CD8-positive, alpha-beta memory T cell (primary cell): ENCODE data around the gene CIITA. TPM values are rescaled to one million over a fixed set of nuclear protein-coding genes. Genes with fewer than 3 reads are reported as not detected.
A peak's percentile ranks its signal among the peaks of the same experiment; 100 is the strongest.

Source experiments
- CTCF ChIA-PET: fragments of 350-600 bp; sonication (Branson Sonifier 250); formaldehyde crosslinking; loops from one replicate; lab custom pipeline; 2021; ENCODE audit warnings: antibody characterized with exemption; lab: Charles Lee
- POLR2A ChIA-PET: fragments of 350-600 bp; sonication (Branson Sonifier 250); formaldehyde crosslinking; loops from one replicate; lab custom pipeline; 2021; ENCODE audit warnings: antibody characterized with exemption; lab: Charles Lee
- DNase-seq, 5 donors: peaks; one replicate each; pipeline versions ENCODE4 v3.0.0 to v3.0.0-alpha.2; 2020 to 2022; ENCODE audit warnings: mixed read lengths in 1 of 5
- H3K27ac ChIP-seq: one replicate; pipeline ENCODE4 v1.7.0; 2013; ENCODE audit warnings: low read depth, mild to moderate bottlenecking, low read length, moderate library complexity
- H3K27me3 ChIP-seq: 2 replicates; pipeline ENCODE4 v1.7.0; 2013; ENCODE audit warnings: low read length, mild to moderate bottlenecking; ENCODE audit not compliant: insufficient read depth, poor library complexity, severe bottlenecking
- H3K36me3 ChIP-seq: 2 replicates; pipeline ENCODE4 v1.7.0; 2013; ENCODE audit warnings: mild to moderate bottlenecking, low read length, moderate library complexity; ENCODE audit not compliant: insufficient read depth
- H3K4me1 ChIP-seq: 2 replicates; pipeline ENCODE4 v1.7.0; 2013; ENCODE audit warnings: mild to moderate bottlenecking, low read length, moderate library complexity; ENCODE audit not compliant: insufficient read depth
- H3K4me3 ChIP-seq: 2 replicates; pipeline ENCODE4 v1.7.0; 2013; ENCODE audit warnings: mild to moderate bottlenecking, low read length
- H3K9me3 ChIP-seq: 2 replicates; pipeline ENCODE4 v1.7.0; 2013; ENCODE audit warnings: mild to moderate bottlenecking, low read length
- H3K27ac Mint-ChIP-seq, 8 donors: one replicate each; pipeline ENCODE4 v1.8.0; 2020 to 2021; ENCODE audit warnings: mixed read lengths in 8 of 8, mild to moderate bottlenecking in 6 of 8, inconsistent platforms in 3 of 8, moderate library complexity in 3 of 8
- H3K27me3 Mint-ChIP-seq, 2 donors: one replicate each; pipeline ENCODE4 v1.8.0; 2020 to 2021; ENCODE audit warnings: mixed read lengths in 2 of 2, mild to moderate bottlenecking in 1 of 2, moderate library complexity in 1 of 2
- H3K36me3 Mint-ChIP-seq, 3 donors: one replicate each; pipeline ENCODE4 v1.8.0; 2020 to 2021; ENCODE audit warnings: mixed read lengths in 3 of 3, inconsistent platforms in 1 of 3, mild to moderate bottlenecking in 1 of 3
- H3K4me1 Mint-ChIP-seq, 3 donors: one replicate each; pipeline ENCODE4 v1.8.0; 2020 to 2021; ENCODE audit warnings: mixed read lengths in 3 of 3, inconsistent platforms in 1 of 3, mild to moderate bottlenecking in 1 of 3
- H3K4me3 Mint-ChIP-seq, 7 donors: one replicate each; pipeline ENCODE4 v1.8.0; 2020 to 2021; ENCODE audit warnings: mixed read lengths in 7 of 7, mild to moderate bottlenecking in 6 of 7, moderate library complexity in 4 of 7, inconsistent platforms in 2 of 7
- H3K9me3 Mint-ChIP-seq, 5 donors: one replicate each; pipeline ENCODE4 v1.8.0; 2020 to 2022; ENCODE audit warnings: mixed read lengths in 5 of 5, mild to moderate bottlenecking in 3 of 5, moderate library complexity in 2 of 5, inconsistent platforms in 1 of 5
- polyA plus RNA-seq: library from polyadenylated mRNA; unstranded; fragments of 300-500 nt; fragmentation: Illumina TruSeq; gene quantifications from one replicate; pipeline ENCODE4 v1.2.3, GENCODE V29; 2021
- total RNA-seq, 2 experiments: library from RNA; stranded (reverse); gene quantifications; one replicate each; pipeline ENCODE4 v1.2.3, GENCODE V29; 2021

Gene CIITA
- total and polyA plus RNA-seq, 3 experiments from 2014 or later = 2.8 to 11.9 (median 11.9) TPM

DNA sequence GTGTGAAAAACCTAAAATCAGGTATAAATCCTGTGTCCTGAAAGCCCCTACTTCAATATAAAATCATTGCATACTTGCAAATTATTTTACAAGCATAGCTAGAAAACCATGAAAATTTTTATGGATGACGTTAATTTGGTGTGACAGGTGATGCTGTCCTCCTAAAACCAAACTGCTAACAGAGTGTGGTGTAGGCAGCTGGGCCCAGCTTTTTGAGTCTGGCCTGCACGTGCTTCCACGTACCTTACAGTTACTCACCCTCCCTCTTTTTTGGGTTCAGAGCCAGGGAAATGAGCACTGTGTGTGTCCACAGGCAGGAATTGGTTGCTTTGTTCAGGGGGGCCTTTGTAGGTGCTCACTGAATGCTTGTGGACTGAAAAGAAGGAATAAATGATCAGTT lies 103.8 kb downstream of the CIITA start:
- H3K27ac Mint-ChIP-seq = peak overlapping the region in 1 of 8 donors; percentile 50
- no peaks in the 10 kb centered on the region for H3K9me3 Mint-ChIP-seq
- no peak overlapping the region for H3K4me3 Mint-ChIP-seq
- Histone ChIP-seq H3K36me3 (peaks cover 6% of the 10 kb centered on the region), H3K9me3 (no peaks in the 10 kb centered on the region), H3K4me3 (no peak overlapping the region), H3K4me1 (no peaks in the 10 kb centered on the region), H3K27ac (no peak overlapping the region), H3K27me3 (no peaks in the 10 kb centered on the region)
- no peaks in the 10 kb centered on the region for H3K27me3 Mint-ChIP-seq
- H3K36me3 Mint-ChIP-seq = peaks cover 0 to 79% (median 22%) of the 10 kb centered on the region in 3 donors
- DNase-seq = no peak
- H3K4me1 Mint-ChIP-seq = peaks cover 0 to 3% (median 0%) of the 10 kb centered on the region in 3 donors
- POLR2A ChIA-PET = no interaction called here
- CTCF ChIA-PET = interaction anchor here (1.0 to 1.1 kb wide), 2 partner anchors 16 to 375 kb away, joined by 3 to 4 read pairs; no protein-coding TSS in a partner anchor

- no peaks in the 10 kb centered on the region for H3K27me3 ChIP-seq
- Mint-ChIP-seq H3K4me1 (peaks cover 0 to 6% (median 6%) of the 10 kb centered on the region in 3 donors), H3K9me3 (no peaks in the 10 kb centered on the region), H3K27ac (no peak overlapping the region), H3K36me3 (peaks cover 0 to 76% (median 26%) of the 10 kb centered on the region in 3 donors), H3K27me3 (no peaks in the 10 kb centered on the region), H3K4me3 (no peak overlapping the region)
- no peak for DNase-seq
- H3K9me3 ChIP-seq = no peaks in the 10 kb centered on the region
- H3K27ac ChIP-seq = no peak overlapping the region
- CTCF ChIA-PET = interaction anchor here (1.3 to 2.1 kb wide), 2 partner anchors 18 to 273 kb away, joined by 3 to 10 read pairs; no protein-coding TSS in a partner anchor
- POLR2A ChIA-PET = no interaction called here
- H3K4me1 ChIP-seq = no peaks in the 10 kb centered on the region
- no peak overlapping the region for H3K4me3 ChIP-seq
- H3K36me3 ChIP-seq = peaks cover 6% of the 10 kb centered on the region
Measured at GRCh38 chr16:10981697-10982216, 104.8 kb downstream of the CIITA start.

DNA sequence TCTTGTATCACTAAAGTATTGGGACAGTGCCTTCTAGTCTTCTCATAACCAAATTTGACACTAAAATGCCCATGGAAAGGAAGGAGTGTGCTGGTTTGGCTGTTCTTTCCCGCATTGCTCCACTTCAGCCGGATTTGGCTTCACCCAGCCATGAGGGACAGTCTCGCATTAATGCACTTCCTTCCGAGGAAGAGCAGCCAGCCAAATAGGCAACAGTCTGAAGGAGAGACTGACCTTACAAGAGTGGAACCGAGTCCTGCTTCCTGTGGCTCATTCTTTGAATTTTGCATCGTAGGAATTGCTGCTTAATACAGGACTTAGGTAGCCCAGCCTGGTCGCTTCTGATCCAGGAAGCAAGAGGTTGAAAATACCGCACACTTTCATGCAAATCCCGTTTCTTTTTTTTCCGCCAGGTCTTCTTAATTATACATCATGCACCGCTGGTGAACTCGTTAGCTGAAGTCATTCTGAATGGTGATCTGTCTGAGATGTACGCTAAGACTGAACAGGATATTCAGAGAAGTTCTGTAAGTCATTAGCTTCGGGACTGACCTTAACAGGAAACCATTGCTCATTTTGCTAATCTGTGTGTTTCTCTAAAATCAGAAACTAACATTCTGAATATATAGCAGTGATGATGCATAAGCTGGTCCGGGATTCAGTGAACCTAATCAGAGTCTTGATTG lies 105.6 kb downstream of the CIITA start:
- H3K4me1 ChIP-seq = peaks cover 8% of the 10 kb centered on the region
- POLR2A ChIA-PET = no interaction called here
- no peak overlapping the region for H3K4me3 Mint-ChIP-seq
- H3K36me3 Mint-ChIP-seq = peaks cover 0 to 68% (median 23%) of the 10 kb centered on the region in 3 donors
- H3K27me3 Mint-ChIP-seq = no peaks in the 10 kb centered on the region
- no peaks in the 10 kb centered on the region for H3K9me3 ChIP-seq
- H3K27ac Mint-ChIP-seq = peak overlapping the region in 1 of 8 donors; percentile 20
- peaks cover 7 to 14% (median 13%) of the 10 kb centered on the region in 3 donors for H3K4me1 Mint-ChIP-seq
- H3K27me3 ChIP-seq = no peaks in the 10 kb centered on the region
- no peaks in the 10 kb centered on the region for H3K9me3 Mint-ChIP-seq
- H3K4me3 ChIP-seq = no peak overlapping the region
- no peak for DNase-seq
- peaks cover 6% of the 10 kb centered on the region for H3K36me3 ChIP-seq
- no peak overlapping the region for H3K27ac ChIP-seq
- CTCF ChIA-PET = interaction anchor here (1.3 to 2.1 kb wide), 4 partner anchors 19 to 272 kb away, joined by 3 to 10 read pairs (median 4); no protein-coding TSS in a partner anchor

DNA sequence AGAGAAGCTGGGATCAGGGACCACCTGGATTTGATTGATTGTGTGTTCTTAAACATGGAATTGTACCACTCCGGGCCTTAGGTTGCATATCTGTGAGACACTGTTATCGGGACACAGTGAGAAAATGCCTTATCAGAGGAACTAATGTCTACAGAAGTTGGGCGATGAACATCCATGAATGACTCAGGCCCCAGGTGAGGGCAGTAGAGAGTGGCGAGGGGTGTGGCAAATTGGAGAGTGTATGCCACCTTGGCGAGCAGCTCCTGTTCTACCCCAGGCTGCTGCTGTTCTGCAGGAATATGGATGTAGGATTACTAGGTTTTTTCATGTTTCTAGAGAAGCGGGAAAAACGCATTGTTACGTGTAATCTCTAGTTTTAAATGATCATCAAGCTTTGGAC lies 106.2 kb downstream of the CIITA start:
- no peaks in the 10 kb centered on the region for H3K27me3 ChIP-seq
- ChIA-PET POLR2A (no interaction called here), CTCF (interaction anchor here (1.3 to 2.1 kb wide), 3 partner anchors 19 to 67 kb away, joined by 3 to 10 read pairs (median 4); no protein-coding TSS in a partner anchor)
- H3K4me1 ChIP-seq = peaks cover 13% of the 10 kb centered on the region
- no peak overlapping the region for H3K4me3 Mint-ChIP-seq
- DNase-seq = no peak
- no peaks in the 10 kb centered on the region for H3K9me3 ChIP-seq
- H3K36me3 ChIP-seq = peaks cover under 1% of the 10 kb centered on the region
- peaks cover 13 to 20% (median 18%) of the 10 kb centered on the region in 3 donors for H3K4me1 Mint-ChIP-seq
- H3K27ac ChIP-seq = no peak overlapping the region
- H3K4me3 ChIP-seq = no peak overlapping the region
- peak overlapping the region in 1 of 8 donors; percentile 20 for H3K27ac Mint-ChIP-seq
- H3K36me3 Mint-ChIP-seq = peaks cover 0 to 63% (median 20%) of the 10 kb centered on the region in 3 donors
- no peaks in the 10 kb centered on the region for H3K27me3 Mint-ChIP-seq
- H3K9me3 Mint-ChIP-seq = no peaks in the 10 kb centered on the region

DNA sequence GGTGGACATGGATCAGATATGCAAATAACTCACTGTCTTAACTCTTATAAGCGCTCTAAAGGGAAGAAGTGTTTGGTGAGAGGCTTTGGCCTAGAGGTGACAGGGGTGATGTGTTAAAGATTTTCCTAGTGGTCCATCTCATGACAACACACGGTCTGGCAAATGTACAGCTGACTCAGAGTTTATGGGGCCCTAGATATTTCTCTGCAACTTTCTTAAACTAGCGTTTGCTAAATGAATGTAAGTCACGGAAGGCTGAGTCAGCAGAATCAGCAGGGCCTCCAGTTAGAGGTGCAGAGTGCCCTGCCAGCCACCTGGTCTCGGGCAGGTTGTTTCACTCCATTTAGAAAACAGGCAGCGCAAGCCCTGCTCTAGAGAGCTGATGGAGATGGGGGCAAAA lies 107.5 kb downstream of the CIITA start:
- POLR2A ChIA-PET = no interaction called here
- Mint-ChIP-seq H3K9me3 (no peaks in the 10 kb centered on the region), H3K27ac (peak overlapping the region in 1 of 8 donors; percentile 37), H3K4me1 (peaks cover 23 to 33% (median 28%) of the 10 kb centered on the region in 3 donors), H3K27me3 (no peaks in the 10 kb centered on the region), H3K36me3 (peaks cover 0 to 58% (median 15%) of the 10 kb centered on the region in 3 donors), H3K4me3 (no peak overlapping the region)
- no peak overlapping the region for H3K27ac ChIP-seq
- H3K4me1 ChIP-seq = peaks cover 27% of the 10 kb centered on the region
- CTCF ChIA-PET = interaction anchor here (1.3 to 1.6 kb wide), 2 partner anchors 13 to 20 kb away, joined by 3 to 4 read pairs; no protein-coding TSS in a partner anchor
- no peaks in the 10 kb centered on the region for H3K36me3 ChIP-seq
- no peak overlapping the region for H3K4me3 ChIP-seq
- no peaks in the 10 kb centered on the region for H3K9me3 ChIP-seq
- no peak for DNase-seq
- no peaks in the 10 kb centered on the region for H3K27me3 ChIP-seq

Other genes starting within 250 kb of the CIITA start
- gene TEKT5, start 182.3 kb upstream of the CIITA start, total RNA-seq = not detected
- gene TEKT5, start 182.3 kb upstream of the CIITA start, polyA plus RNA-seq = not detected
- gene NUBP1, start 133.4 kb upstream of the CIITA start, total RNA-seq = 10 to 100 TPM; 41.3 to 43.5 TPM
- gene NUBP1, start 133.4 kb upstream of the CIITA start, polyA plus RNA-seq = 30.9 TPM
- not detected for gene TVP23A, start 58.4 kb upstream of the CIITA start, total RNA-seq
- gene TVP23A, start 58.4 kb upstream of the CIITA start, polyA plus RNA-seq = 0.26 TPM
- 10 to 100 TPM; 31.0 to 31.6 TPM for gene DEXI, start 65.3 kb downstream of the CIITA start, total RNA-seq
- gene DEXI, start 65.3 kb downstream of the CIITA start, polyA plus RNA-seq = 58.9 TPM
- 10 to 100 TPM; 38.1 to 38.2 TPM for gene CLEC16A, start 67.4 kb downstream of the CIITA start, total RNA-seq
- 18.6 TPM for gene CLEC16A, start 67.4 kb downstream of the CIITA start, polyA plus RNA-seq